Measurements from ENCODE around the gene LY86.
A peak's percentile ranks its signal among the peaks of the same experiment; 100 is the strongest.
"Not testable (repeated sequence)": the region's sequence is repeated elsewhere in the genome, so short reads cannot be mapped to it uniquely, and the experiment has no call there.

The LY86 gene

DNA sequence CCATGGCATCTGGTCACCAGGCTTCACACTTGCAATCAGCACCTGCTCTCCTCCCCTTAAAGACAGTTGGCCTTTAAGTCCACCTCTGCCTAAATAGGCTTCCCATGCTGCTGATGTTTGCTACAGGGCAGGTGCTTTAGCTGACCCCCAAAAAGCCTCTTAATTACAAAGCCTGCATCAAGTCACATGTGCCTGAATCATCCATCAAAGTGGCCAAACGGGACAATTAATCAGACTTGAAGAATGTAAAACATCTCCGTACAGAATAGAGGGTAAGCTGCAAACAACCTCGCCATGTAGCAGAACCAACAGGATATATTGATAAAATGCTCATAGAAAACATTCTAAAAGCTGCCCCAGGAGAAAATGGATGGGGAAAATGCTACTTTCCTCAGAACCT lies 7.4 kb downstream of the LY86 start:
- DNase-seq: no peak

GRCh38 chr6:6596529-6597328 lies 8.2 kb downstream of the LY86 start:
- DNase-seq: no peak

DNA sequence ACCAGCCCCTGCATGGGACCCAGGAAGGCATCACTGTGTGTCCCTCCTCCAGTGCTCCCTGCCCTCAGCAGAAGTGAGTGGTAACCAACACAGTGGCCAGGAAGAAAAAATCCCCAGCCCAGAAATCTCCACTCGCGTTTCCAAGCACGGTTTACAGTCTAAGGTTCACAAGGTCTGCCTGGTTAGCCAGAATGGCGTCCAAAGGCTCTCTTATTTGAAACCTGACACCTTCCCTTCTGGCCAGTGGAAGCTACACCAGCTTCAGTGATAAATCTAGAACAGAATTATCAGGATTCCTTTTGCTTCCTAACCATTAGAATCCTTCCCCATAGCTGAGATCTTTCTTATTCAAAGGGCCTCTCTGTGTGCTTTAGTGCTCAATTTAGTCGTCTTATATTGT lies 9.2 kb downstream of the LY86 start:
- no peak for DNase-seq

DNA sequence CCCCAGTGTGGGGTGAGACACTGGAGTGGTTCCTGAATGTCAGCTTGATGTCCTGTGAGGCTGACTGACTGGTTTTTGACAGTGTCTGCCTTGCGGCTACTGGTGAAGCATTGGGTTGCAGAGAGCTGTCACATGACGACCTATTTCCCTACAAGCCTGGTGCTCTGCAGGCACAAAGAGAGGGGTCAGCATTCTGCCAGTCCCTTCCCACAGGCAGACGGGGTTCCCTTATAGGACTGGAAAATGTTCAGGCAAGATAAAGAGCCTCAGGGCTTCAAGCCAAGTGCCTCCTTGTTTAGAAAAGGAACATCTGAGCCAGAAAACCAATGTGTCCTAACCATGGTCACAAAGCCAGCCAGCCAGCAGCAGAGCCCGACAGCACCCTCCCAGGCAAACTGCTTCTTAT lies 11.0 kb downstream of the LY86 start:
- DNase-seq: peak in 15 of 51 donors; percentile 19 to 66 (median 35)

GRCh38 chr6:6600875-6601274 lies 12.4 kb downstream of the LY86 start:
- no peak for DNase-seq

GRCh38 chr6:6602262-6602661 lies 13.7 kb downstream of the LY86 start:
- no peak for DNase-seq

DNA sequence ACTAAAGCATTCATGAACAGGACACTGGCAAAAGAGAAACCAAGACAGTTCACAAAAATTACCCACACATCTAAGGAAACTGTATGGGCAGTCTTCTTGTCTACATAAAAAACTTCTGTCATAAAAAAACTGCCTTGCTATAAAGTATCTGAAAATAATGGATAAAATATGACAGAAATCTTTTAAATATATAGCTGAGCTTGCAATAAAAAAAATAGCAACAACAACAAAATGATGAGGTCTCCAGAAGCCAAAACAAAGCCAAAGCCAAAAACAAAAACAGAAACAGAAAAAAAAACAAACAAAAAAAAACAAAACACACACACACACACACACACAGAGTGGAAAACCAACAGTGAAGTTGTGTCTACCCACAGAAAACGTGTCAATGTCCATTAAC lies 14.8 kb downstream of the LY86 start:
- DNase-seq: no peak

GRCh38 chr6:6604015-6604414 lies 15.5 kb downstream of the LY86 start:
- DNase-seq: no peak

- DNase-seq: no peak
Measured at GRCh38 chr6:6604566-6604965, 16.0 kb downstream of the LY86 start.

GRCh38 chr6:6605873-6606272 lies 17.4 kb downstream of the LY86 start:
- no peak for DNase-seq

- not testable (repeated sequence) for DNase-seq
Measured at GRCh38 chr6:6606391-6607030, 18.0 kb downstream of the LY86 start.

GRCh38 chr6:6609450-6609849 lies 20.9 kb downstream of the LY86 start:
- no peak for DNase-seq

DNA sequence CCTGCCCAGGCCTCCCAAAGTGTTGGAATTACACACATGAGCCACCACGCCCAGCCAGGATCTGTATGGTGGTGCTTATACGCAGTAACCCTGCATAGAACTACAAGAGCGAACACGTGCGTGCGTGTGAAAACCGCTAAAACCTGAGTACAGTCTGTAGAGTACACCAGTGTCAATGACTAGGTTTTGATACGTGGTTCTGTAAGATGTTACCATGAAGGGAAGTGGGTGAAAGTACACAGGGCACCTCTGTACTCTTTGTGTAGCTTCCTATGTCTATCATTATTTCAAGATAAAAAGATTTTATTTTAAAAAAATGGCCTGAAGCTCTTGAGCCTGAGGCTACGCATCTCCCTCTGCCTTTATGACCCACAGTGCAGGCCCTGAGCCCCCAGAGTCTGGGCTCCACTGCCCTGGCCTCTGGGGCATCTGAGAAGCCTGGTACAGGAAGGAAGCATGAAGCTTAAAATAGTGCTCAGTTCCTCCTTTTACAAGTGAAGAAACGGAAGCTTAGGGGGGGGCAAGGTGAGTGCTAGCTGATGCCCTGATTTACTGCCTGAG lies 21.6 kb downstream of the LY86 start:
- peak in 1 of 51 donors; percentile 10 for DNase-seq

DNA sequence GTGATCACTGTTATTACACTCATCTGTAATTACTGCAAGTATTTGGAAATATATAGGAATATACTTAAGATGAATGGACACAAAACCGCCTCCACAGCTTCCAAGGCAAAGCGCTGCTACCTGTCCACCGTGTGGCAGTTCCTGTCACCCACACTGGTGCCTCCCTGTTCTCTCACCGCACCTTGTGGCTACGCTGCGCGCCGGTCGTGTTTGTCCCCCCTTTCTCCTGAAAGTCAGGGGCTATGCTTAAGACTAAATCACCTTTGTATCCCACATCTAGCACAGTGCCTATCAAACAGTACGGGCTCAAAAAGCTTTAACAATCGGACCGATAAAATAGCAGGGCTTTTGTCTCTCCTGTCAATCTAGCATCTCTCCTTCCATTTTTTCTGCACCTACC lies 23.0 kb downstream of the LY86 start:
- no peak for DNase-seq

DNA sequence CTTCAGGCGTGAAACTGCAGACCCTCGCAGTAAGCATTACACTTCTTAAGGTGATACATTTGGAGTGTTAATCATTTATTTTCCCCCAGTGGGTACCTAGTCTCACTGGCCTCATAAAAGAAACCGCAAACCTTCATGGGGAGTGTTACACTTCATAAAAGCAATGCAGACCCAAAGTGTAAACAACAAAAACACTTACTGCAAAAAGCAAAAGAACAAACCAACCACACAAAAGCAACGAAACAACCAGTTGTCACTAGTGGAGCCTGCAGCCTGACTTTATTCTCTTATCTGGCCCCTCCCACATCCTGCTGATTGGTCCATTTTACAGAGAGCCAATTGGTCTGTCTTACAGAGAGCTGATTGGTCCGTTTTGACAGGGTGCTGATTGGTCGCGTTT lies 23.8 kb downstream of the LY86 start:
- DNase-seq: no peak

- not testable (repeated sequence) for DNase-seq
Measured at GRCh38 chr6:6613103-6613718, 24.7 kb downstream of the LY86 start.

DNA sequence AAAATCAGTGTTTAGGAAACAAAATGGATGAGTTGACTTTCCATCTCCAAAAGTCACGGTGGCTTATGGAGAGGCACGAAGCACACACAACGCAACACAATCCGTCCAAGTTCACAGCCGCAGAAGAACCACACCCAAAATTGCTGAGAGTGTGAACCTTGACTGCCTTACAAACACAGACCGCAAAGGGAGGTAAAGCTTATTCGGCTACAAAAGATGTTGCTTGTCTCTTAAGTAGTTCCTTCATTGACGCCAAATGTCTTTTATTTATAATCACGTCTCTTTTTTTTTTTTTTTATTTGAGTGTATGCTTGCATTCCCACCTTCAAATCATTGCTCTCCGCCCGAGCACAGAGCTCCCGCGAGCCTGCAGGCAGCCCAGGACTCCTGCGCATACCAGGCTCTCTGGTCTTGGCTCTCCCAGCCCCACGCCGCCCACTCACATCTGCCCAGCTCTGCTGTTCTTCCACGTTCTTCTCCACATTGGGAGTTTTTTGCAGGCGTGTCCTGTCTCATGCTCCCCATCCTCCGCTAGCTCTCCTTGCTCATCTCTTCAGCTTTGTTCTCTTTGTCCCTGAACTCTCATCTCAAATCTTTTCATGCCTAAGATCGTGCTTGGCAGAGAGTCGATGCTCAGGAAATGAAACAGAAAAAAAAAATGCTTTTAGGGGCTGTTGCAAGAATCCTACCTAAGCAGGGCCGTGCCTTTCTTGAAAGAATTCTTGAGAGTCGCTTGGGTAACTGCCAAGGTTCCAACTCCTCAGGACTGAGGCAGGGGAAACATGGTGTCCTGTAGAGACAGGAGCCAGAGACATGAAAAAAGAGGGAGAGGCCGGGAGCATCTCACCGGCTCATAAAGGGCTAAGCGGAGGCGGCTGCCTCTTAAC lies 25.8 kb downstream of the LY86 start:
- DNase-seq: peak in 1 of 51 donors; percentile 74

DNA sequence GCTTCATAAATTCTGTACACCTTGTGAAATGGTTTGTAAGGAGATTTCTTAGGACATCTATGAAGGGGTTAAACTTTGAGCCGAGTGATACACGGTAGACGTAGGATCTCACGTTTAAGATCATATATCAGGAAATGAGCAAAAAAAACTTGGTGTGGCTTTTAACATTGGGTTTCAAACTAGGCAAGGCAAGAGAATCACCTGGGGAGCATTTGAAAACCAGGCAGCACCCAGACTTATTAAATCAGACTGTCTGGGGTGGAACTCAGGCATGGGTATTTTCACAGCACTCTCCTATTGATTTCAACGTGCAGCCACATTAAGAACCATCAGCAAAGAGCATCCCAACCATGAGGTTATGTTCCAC lies 26.4 kb downstream of the LY86 start:
- no peak for DNase-seq

GRCh38 chr6:6616656-6617055 lies 28.1 kb downstream of the LY86 start:
- no peak for DNase-seq

DNA sequence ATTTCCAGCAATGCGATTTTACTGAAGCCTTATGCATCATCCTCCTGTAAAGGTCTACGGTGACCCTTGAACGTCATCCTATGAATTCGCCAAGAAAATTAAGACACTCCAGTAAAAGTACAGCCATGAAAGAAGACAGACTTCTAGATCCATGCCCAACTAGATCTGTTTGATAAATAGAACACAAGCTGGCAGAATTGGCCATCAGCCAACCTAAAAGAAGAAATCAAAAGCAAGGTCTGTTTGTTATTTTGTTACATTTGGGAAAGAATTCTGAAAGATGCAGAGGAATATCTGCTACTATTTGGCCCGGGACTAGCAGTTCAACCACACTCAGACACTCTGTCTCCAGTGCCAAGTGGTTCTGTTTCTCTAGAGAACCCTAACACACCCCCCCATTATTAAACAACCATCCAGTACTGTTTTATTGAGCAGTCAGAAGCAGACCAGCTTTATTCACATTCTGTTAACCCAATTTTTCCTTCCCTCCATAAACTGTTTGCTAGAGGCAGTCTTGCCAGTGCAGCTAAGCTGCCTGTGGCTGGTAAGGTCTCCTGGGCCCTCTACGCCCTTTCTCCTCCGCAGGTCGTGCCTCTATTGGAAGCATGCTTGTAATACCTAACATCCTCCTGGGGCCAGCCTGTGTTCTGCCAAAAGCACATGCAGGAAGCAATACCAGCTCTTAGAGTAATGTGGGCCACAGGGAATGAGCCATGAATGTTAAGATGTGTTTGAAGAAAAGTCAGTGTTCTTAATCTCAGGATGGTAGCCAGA lies 30.7 kb downstream of the LY86 start:
- no peak for DNase-seq

Measured in hypothalamus (tissue), 51 donors.